Mesodermal cell (in vitro differentiated cells): ENCODE measurements around the gene TOM1L2.

Experiments used
- H3K27ac ChIP-seq: 2 replicates; pipeline ENCODE4 v1.7.0; 2013; ENCODE audit warnings: mild to moderate bottlenecking, low read depth, low read length, moderate library complexity; ENCODE audit not compliant: severe bottlenecking
- H3K36me3 ChIP-seq: 2 replicates; pipeline ENCODE4 v1.7.1; 2013; ENCODE audit warnings: mild to moderate bottlenecking, low read length, moderate library complexity; ENCODE audit not compliant: control insufficient read depth, insufficient read depth
- H3K4me1 ChIP-seq: one replicate; pipeline ENCODE4 v1.7.1; 2013; ENCODE audit warnings: mild to moderate bottlenecking, low read length; ENCODE audit not compliant: insufficient read depth, control insufficient read depth, poor library complexity, severe bottlenecking
- H3K4me3 ChIP-seq: 2 replicates; pipeline ENCODE4 v1.7.0; 2013; ENCODE audit warnings: low read length, control low read depth, mild to moderate bottlenecking; ENCODE audit not compliant: insufficient read depth, poor library complexity, severe bottlenecking; ENCODE audit errors: extremely low read depth
- H3K9me3 ChIP-seq: 2 replicates; pipeline ENCODE4 v1.7.1; 2013; ENCODE audit warnings: mild to moderate bottlenecking, low read length, moderate library complexity; ENCODE audit not compliant: control insufficient read depth
- WGBS, 2 experiments: methylation state at CpG; one replicate each; pipeline ENCODE4 v1.1.5; 2013; ENCODE audit warnings: missing lambda C conversion rate in 2 of 2; ENCODE audit not compliant: insufficient coverage in 2 of 2; 5-methylcytosine and 5-hydroxymethylcytosine counted together

TOM1L2 gene

GRCh38 chr17:17841601-17842025, 130.6 kb downstream of the TOM1L2 start:
- no peak overlapping the region for H3K4me3 ChIP-seq
- no peaks in the 10 kb centered on the region for H3K9me3 ChIP-seq
- 83 to 88% methylated on average over 1 of the region's 1 CpG for WGBS, 2 experiments
- H3K27ac ChIP-seq, result peak overlapping the region; percentile 92
- peaks cover 33% of the 10 kb centered on the region for H3K4me1 ChIP-seq
- H3K36me3 ChIP-seq, result no peaks in the 10 kb centered on the region

DNA sequence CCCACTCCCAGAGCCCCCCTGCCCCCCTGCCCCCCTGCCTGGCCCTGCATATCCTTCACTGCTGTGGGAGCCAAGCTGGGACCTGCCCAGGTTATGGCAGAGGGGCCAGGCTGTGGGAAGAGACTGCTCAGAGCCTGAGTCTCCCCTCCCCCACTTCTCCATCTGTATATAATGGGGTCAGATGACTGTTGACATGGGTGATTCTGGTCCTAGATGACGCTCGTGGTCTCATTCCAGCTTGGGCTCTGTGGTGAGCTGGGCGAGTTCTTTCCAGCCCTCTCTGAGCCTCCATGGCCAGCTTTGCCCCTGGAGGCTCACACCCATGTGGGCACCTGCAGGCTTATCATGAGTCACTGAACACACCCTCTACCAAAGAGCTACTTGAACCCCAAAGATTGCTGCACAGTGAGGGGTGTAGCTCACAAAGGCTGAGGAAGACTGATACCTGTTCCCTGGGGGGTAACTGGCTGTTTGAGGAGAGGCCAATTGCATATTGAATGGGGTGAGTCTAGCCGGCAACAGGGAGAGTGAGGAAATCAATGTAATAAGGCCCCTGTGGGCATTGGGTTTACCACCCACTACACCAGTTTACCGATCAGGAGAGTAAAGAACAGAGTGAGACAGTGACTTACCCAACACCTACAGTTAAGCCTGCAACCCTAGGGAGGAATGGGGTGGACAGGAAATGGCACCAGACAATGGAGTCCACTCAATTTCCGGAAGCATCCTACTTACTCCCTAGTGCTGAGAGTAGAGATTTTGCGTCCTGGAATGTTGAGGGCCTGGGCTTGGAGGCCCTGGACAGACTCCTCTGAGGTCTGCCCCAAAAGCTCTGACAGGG, 131.2 kb downstream of the TOM1L2 start:
- 66 to 76% methylated on average over 3 to 5 of the region's 7 CpGs for WGBS, 2 experiments
- Histone ChIP-seq H3K4me3 (peak overlapping the region; percentile 29), H3K4me1 (peaks cover 33% of the 10 kb centered on the region), H3K27ac (peak overlapping the region; percentile 92), H3K36me3 (no peaks in the 10 kb centered on the region), H3K9me3 (no peaks in the 10 kb centered on the region)

DNA sequence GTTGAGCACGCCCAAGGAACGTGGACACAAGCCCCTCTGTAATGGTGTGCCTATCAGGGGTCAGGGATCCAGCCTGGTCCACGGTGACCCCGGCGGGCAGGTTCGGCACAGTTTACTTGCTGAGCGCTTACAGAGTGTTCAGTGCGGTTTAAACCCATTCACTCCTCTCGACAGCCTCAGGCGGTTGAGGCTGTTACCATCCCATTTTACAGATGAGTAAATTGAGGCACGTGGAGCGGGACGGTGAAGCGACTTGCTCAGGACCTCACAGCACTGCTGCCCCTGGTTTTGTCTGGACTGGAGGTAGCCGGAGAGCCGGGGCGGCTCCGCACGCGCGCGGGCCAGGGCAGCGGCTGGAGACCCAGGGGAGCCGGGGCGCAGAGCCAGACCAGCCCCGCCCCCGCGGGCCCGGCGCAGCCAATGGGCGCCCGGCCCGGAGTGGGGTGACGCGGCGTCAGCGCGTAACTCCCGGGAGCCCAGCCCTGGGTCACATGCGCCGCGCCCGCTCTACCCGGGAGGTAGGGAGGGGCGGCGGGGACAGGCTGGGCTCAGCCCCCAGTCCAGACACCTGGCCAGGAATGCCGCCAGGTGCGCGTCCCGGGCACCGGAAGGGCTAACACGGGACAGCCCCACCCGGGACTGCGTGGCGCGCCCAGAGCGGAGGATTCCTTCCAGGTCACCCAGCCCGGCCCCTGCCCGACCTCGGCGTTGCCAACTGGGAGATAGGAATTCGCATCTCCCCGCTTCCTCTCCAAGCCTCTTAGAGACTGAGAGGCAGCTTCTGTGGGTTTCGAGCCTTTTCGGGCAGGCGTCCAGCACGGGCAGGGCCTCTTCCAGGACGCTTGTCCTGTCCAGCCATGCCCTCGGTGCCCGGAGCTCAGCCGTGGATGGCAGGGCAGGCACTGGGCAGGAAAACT, 132.2 kb downstream of the TOM1L2 start:
- H3K4me1 ChIP-seq, result peaks cover 40% of the 10 kb centered on the region
- H3K4me3 ChIP-seq, result peak overlapping the region; percentile 29
- WGBS, 2 experiments, result 7 to 12% methylated on average over 57 to 59 of the region's 71 CpGs
- H3K9me3 ChIP-seq, result no peaks in the 10 kb centered on the region
- H3K36me3 ChIP-seq, result peaks cover 5% of the 10 kb centered on the region
- H3K27ac ChIP-seq, result peak overlapping the region; percentile 92

DNA sequence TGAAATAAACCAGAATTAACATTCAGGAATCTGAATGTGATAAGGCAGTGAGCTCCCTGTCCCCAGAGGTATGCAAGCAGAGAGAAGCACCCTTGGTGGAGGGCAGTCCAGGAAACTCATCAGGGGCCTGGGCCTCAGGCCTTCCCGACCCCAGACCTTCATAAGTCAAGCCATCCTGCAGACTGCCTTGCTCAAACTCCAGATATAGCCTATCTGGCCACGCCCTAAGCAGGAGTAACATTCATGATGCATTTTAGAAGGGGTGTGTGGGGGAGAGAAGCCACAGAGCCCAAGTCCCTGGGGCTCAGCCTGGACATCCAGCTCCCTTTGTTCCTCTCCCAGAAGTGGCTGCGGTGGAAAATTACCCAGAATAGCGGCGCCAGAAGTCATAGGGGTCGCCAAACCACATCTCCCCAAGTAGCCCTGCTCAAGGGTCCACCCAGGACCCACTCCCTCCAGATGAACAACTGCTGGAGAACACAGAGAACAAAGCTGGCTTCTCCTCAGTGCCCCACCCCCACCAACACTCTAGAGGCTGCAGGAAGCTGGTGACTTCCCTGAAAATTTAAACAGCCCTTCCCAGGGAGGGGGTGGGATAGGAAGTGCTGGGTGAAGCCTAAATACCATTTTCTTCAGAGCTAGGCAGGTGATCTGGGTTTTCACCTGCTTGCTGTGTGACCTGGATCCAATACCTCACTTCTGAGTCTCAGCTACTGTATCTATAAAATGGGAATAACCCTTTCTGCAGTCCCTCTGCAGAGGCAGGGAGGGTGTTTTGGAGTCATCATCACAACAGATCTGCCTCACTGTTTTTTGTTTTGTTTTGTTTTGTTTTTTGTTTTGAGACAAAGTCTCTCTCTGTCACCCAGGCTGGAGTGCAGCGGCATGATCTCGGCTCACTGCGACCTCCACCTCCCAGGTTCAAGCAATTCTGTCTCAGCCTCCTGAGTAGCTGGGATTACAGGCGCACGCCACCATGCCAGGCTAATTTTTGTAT, 133.9 kb downstream of the TOM1L2 start:
- WGBS, 2 experiments, result 48 to 81% methylated on average over 2 to 9 of the region's 11 CpGs
- H3K27ac ChIP-seq, result peak overlapping the region; percentile 95

DNA sequence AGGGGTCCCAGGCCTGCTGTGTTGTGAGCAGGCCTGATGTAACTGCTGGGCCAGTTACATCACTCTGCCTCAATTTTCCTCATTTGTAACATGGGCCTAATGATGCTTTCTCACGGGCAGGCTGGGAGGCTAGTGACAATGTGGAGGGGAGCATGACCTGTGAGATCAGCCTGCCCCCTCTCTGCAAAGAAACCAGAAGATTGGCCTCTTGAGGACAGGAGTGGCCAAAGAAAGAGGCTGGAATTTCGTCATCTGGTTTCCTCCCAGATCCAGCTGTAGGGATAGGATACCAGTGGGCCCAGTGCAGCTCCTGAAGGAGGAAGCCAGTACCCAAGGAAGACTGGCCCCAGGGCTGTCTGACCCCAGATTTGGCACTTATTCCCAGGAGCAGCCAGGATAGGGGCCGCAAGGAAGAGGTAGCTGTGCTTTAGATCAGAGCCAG, 134.8 kb downstream of the TOM1L2 start:
- WGBS, 2 experiments, result 49 to 52% methylated on average over 2 to 3 of the region's 3 CpGs
- H3K36me3 ChIP-seq, result peaks cover 12% of the 10 kb centered on the region
- H3K4me1 ChIP-seq, result peaks cover 47% of the 10 kb centered on the region

More for the DNA sequence above, 133.9 kb downstream of the TOM1L2 start:
- Histone ChIP-seq H3K9me3 (no peaks in the 10 kb centered on the region), H3K4me1 (peaks cover 47% of the 10 kb centered on the region), H3K4me3 (no peak overlapping the region), H3K36me3 (peaks cover 12% of the 10 kb centered on the region)

GRCh38 chr17:17836818-17837379, 135.3 kb downstream of the TOM1L2 start, which contains the start of gene SREBF1:
TSS of gene SREBF1 (minus strand) at chr17:17836986. CDS start at chr17:17836817, 169 bp downstream.
- peak within 1 kb of the TSS; percentile 95 for H3K27ac ChIP-seq
- peaks cover 44% of the 10 kb centered on the region for H3K4me1 ChIP-seq
- no peaks in the 10 kb centered on the region for H3K9me3 ChIP-seq
- 1 to 2% methylated on average over 32 to 49 of the region's 52 CpGs for WGBS, 2 experiments
- H3K36me3 ChIP-seq, result peaks cover 16% of the 10 kb centered on the region
- H3K4me3 ChIP-seq, result peak within 1 kb of the TSS; percentile 76

More for the DNA sequence above, 134.8 kb downstream of the TOM1L2 start:
- no peaks in the 10 kb centered on the region for H3K9me3 ChIP-seq
- H3K27ac ChIP-seq, result peak overlapping the region; percentile 95
- H3K4me3 ChIP-seq, result peak overlapping the region; percentile 76

GRCh38 chr17:17836250-17836817, 135.9 kb downstream of the TOM1L2 start:
- Histone ChIP-seq H3K4me1 (peaks cover 38% of the 10 kb centered on the region), H3K36me3 (peaks cover 22% of the 10 kb centered on the region), H3K4me3 (peak overlapping the region; percentile 76), H3K9me3 (no peaks in the 10 kb centered on the region), H3K27ac (peak overlapping the region; percentile 95)
- 0% methylated on average over 51 to 69 of the region's 69 CpGs for WGBS, 2 experiments

- Histone ChIP-seq H3K9me3 (no peaks in the 10 kb centered on the region), H3K36me3 (peaks cover 29% of the 10 kb centered on the region), H3K4me1 (peaks cover 31% of the 10 kb centered on the region), H3K4me3 (peak overlapping the region; percentile 76), H3K27ac (peak overlapping the region; percentile 2)
- 19 to 37% methylated on average over 19 to 25 of the region's 25 CpGs for WGBS, 2 experiments
These were observed 136.6 kb downstream of the TOM1L2 start for GRCh38 chr17:17835415-17836249.

GRCh38 chr17:17834974-17835373, 137.2 kb downstream of the TOM1L2 start:
- H3K36me3 ChIP-seq, result peaks cover 35% of the 10 kb centered on the region
- peaks cover 31% of the 10 kb centered on the region for H3K4me1 ChIP-seq
- H3K27ac ChIP-seq, result no peak overlapping the region
- H3K9me3 ChIP-seq, result no peaks in the 10 kb centered on the region
- 91 to 96% methylated on average over 3 of the region's 4 CpGs for WGBS, 2 experiments
- H3K4me3 ChIP-seq, result peak overlapping the region; percentile 76
